Omental fat pad (tissue), 4 donors: ENCODE measurements around the gene KRTAP3-1. TPM values are rescaled to one million over a fixed set of nuclear protein-coding genes. Genes with fewer than 3 reads are reported as not detected.

Source experiments
- ATAC-seq: fragments of 150-250 bp; one replicate; pipeline ENCODE4 v1.9.1; 2016; ENCODE audit warnings: mild to moderate bottlenecking, moderate library complexity; ENCODE audit not compliant: low FRiP score
- DNase-seq: peaks from one replicate; pipeline ENCODE4 v3.0.0-alpha.2; 2019; ENCODE audit warnings: low spot score
- CTCF ChIP-seq, 3 donors: fragments of 450-650 bp; IDR thresholded peaks; one replicate each; pipeline ENCODE4 v1.5.1; 2016 to 2017; ENCODE audit warnings: antibody characterized with exemption in 3 of 3, mild to moderate bottlenecking in 3 of 3, moderate library complexity in 2 of 3
- total RNA-seq, 4 donors: library from RNA; depleted of rRNA; stranded (reverse); fragments of >200 nt; gene quantifications; one replicate each; pipeline ENCODE4 v1.1.0, GENCODE V29; 2016

KRTAP3-1 gene
- total RNA-seq, 4 donors from 2014 or later = not detected

DNA sequence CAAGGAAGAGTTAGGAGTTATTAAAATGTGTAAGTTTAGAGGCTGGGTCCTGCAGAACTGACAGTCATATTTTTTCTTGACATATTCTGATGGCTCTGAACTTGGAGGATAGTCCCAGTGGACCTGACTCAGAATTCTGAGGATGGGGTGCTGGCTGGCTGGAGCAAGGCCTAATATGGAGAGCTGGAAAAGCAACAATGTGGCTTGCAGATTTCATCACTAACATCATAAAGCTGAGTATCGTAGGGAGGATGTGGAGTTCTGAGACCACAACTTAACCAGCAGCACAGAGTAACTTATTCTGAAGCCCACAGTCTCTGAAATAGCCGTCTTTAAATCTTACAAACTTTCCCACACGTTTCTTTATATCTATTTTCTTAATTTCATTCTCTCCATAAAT, 15.8 kb upstream of the KRTAP3-1 start:
- no peak for DNase-seq
- TF ChIP-seq CTCF (IDR thresholded peaks at IDR 0.05) = no peak
- no peak for ATAC-seq

GRCh38 chr17:41020336-41020735, 11.4 kb upstream of the KRTAP3-1 start:
- no peak for ATAC-seq
- no peak for TF ChIP-seq CTCF (IDR thresholded peaks at IDR 0.05)
- DNase-seq = no peak

DNA sequence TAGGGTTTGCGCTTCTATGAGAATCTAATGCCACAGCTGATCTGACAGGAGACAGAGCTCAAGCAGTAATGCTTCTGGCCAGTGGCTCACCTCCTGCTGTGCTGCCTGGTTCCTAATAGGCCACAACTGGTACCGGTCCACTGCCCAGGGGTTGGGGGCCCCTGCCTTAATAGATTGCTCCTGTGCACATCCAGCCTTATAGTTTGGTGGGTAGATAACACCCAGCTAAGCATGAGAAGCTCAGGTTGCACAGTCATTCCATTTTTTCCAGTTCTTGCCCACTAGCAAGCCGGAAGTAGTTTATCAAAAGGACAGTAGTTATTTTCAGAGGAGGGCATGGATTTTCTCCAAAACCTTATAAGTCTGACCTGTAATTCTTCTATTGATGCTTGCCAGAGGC, 10.5 kb upstream of the KRTAP3-1 start:
- ATAC-seq (no peak), DNase-seq (no peak)
- no peak for TF ChIP-seq CTCF (IDR thresholded peaks at IDR 0.05)

DNA sequence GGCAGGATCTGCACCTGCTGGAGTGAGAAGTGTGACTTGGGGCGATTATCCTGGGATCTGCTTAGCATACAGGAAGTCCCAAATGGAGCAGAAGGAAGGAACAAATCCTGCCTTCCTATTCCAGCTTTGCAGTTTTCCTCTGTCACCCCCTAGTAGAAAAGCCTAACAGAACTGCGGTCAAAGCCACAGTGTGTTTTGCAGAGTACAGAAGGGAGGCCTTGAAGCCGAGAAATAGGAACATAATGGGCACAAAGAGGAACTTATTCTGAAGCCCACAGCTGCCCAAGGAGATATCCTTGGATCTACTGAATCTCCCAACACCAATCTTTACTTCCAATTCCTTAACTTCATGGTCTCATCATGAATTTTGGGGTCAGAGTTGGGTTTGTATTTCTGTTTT, 9.6 kb upstream of the KRTAP3-1 start:
- ATAC-seq = no peak
- DNase-seq = no peak
- no peak for TF ChIP-seq CTCF (IDR thresholded peaks at IDR 0.05)

- TF ChIP-seq CTCF (IDR thresholded peaks at IDR 0.05) = no peak
Measured at GRCh38 chr17:41016578-41017215, 7.8 kb upstream of the KRTAP3-1 start.

GRCh38 chr17:41015454-41015853, 6.5 kb upstream of the KRTAP3-1 start:
- no peak for ATAC-seq
- DNase-seq = no peak
- no peak for TF ChIP-seq CTCF (IDR thresholded peaks at IDR 0.05)

More at GRCh38 chr17:41016578-41017215, 7.8 kb upstream of the KRTAP3-1 start:
- DNase-seq (no peak), ATAC-seq (no peak)

DNA sequence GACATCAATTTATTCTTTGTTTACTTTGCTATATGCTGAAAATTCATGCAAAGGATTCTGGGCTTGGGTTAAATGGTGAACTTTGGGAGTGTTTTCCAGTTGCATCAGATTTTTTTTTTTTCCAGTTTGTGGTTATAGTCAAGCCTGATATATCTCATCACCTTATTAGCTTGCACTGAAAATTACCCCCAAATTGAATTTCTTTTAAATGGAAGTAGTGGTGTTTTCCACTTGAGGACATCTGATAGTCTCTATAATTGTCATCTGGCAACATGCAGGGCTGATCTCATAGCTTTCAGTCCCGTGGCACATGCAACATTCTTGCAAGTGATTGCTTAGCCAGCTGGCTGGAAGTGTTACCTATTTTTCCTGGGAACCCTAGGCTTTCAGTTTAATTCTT, 4.7 kb upstream of the KRTAP3-1 start:
- ATAC-seq (no peak), DNase-seq (no peak)
- no peak for TF ChIP-seq CTCF (IDR thresholded peaks at IDR 0.05)
